Retina (tissue), 1 donor: ENCODE data around the gene UPF2.

ENCODE experiments used
- DNase-seq: peaks from one replicate; pipeline ENCODE4 v3.0.0-alpha.2; 2016

The UPF2 gene

GRCh38 chr10:11881477-11882417, 160.9 kb downstream of the UPF2 start:
- DNase-seq, result no peak

GRCh38 chr10:11881030-11881476, 161.6 kb downstream of the UPF2 start:
- DNase-seq, result no peak

- no peak for DNase-seq
These were observed 162.2 kb downstream of the UPF2 start for GRCh38 chr10:11880151-11881029.

- DNase-seq, result no peak
These were observed 163.1 kb downstream of the UPF2 start for GRCh38 chr10:11879387-11880094.

GRCh38 chr10:11878776-11879175, 163.8 kb downstream of the UPF2 start:
- no peak for DNase-seq

- DNase-seq, result no peak
These were observed 165.1 kb downstream of the UPF2 start for GRCh38 chr10:11877591-11877905.

- DNase-seq, result no peak
These were observed 165.6 kb downstream of the UPF2 start for GRCh38 chr10:11876805-11877590.

- DNase-seq, result no peak
These were observed 166.3 kb downstream of the UPF2 start for GRCh38 chr10:11876324-11876723.

- peak; percentile 68 for DNase-seq
These were observed 166.9 kb downstream of the UPF2 start for GRCh38 chr10:11875494-11876281.

GRCh38 chr10:11874568-11875493, 167.8 kb downstream of the UPF2 start:
- DNase-seq, result peak; percentile 92

GRCh38 chr10:11871466-11871865, 171.1 kb downstream of the UPF2 start:
- DNase-seq, result no peak

- no peak for DNase-seq
These were observed 171.7 kb downstream of the UPF2 start for GRCh38 chr10:11870900-11871400.

GRCh38 chr10:11870461-11870780, 172.2 kb downstream of the UPF2 start:
- no peak for DNase-seq
